ENCODE results near the gene AUTS2. TPM values are rescaled to one million over a fixed set of nuclear protein-coding genes. Genes with fewer than 3 reads are reported as not detected.

Gene AUTS2
- total RNA-seq, 1 experiment from 2014 or later = not detected

DNA sequence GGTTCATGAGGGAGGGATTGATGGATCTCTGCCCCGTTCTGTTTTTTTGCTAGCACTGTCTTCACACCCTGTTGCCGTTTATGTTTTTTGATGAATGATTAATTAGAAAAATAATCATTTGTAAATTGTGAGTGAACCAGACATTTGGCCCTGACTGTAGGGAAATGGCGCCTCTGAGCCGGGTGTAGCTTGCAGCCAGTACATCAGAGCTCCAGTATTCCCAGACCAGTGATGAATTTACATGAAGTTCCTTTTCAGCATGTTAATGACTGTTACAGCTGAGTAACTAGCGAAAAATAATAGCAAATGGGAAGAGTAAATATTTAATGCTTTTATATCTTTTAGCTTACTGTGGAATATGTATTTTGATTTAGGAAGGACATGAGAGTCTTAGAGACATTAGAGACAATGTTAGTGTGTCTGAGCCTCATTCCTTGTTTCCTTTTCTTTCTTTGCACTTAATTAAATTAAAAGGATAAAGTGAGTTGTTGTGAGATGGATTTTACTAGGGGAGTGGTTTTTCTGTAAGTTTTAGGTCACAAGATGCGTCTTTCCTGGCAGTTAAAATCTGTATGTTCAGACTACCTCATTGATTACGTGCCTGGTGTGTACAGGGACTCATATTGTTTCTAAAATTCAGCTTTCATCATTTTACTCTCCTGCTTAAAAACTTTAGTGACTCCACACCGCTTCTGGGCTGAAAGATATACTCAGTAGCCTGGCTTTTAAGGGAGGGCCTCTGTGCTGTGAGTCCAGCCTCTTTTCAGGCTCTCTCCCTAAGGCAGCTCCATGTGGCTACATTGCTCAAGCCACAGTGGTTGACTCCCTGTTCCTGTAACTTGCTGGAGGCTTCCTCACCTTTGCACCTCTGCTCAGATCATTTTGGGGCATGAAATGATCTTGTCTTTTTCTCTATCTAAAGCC is 86.4 kb downstream of the AUTS2 start:
- Histone ChIP-seq H3K27me3 (replicated peaks) (no peaks in the 10 kb centered on the region), H3K27ac (no peak overlapping the region), H3K4me1 (replicated peaks) (no peaks in the 10 kb centered on the region), H3K9me3 (replicated peaks) (no peaks in the 10 kb centered on the region), H3K36me3 (no peaks in the 10 kb centered on the region), H3K4me3 (no peak overlapping the region)
- no peak for DNase-seq (ENCODE audit: low read depth in 1 of 2, low spot score in 2 of 2)

GRCh38 chr7:69685293-69685631 is 87.0 kb downstream of the AUTS2 start:
- DNase-seq (ENCODE audit: low read depth in 1 of 2, low spot score in 2 of 2) = no peak

DNA sequence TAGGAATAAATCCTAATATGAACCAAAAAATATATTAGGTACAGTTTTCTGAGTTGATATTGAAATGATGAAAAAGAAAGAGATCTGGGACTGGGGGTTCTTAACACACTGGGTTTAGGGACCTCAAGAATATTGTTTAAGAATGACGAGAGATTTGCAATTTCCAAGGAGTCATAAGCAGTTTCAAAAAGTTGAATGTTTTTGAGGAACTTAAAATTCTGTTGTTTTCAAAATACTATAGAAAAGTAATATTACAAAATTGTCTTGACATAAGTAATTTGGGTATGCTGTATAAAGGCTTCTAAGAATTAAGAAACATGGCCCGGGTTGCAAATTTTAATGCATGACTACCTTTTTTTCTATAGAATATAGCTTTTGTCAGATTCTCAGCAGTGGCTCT is 88.1 kb downstream of the AUTS2 start:
- Histone ChIP-seq H3K36me3 (no peaks in the 10 kb centered on the region), H3K9me3 (replicated peaks) (no peaks in the 10 kb centered on the region)
- no peak for DNase-seq (ENCODE audit: low read depth in 1 of 2, low spot score in 2 of 2)

More at GRCh38 chr7:69685293-69685631, 87.0 kb downstream of the AUTS2 start:
- Histone ChIP-seq H3K27ac (no peak overlapping the region), H3K4me3 (no peak overlapping the region), H3K4me1 (replicated peaks) (no peaks in the 10 kb centered on the region), H3K36me3 (no peaks in the 10 kb centered on the region), H3K9me3 (replicated peaks) (no peaks in the 10 kb centered on the region), H3K27me3 (replicated peaks) (no peaks in the 10 kb centered on the region)

DNA sequence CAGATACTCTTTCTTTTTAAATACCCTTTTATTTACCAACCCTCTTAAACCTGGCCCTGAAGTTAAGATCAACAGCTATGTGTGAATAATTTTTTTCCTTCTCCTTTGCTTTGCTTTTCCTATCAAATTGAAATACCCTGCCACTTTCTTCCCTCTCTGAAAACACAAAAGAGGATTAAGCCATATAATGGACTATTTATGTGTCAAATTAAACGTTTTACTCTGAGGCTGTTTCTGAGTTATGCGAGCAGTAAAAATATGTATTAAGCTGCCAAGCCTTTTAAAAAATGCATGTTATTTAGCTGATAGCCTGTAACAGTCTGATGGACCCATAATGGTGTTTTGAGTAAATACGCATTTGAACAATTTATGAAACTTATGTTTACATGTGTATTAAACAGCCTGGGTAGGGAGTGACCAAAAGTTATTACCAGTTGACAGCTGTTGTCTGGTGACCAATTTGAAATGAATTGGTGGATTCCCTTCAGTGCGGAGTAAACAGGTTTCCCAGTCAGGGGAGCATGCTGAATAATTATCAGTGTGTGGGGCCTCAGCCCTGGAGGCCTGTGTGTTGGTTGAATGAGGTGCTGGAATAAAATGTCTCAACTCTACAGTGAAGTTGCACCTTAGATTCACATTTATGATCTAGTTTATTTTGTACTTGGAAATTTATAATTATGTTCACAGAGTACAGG is 89.6 kb downstream of the AUTS2 start:
- Histone ChIP-seq H3K36me3 (no peaks in the 10 kb centered on the region), H3K9me3 (replicated peaks) (no peaks in the 10 kb centered on the region), H3K27me3 (replicated peaks) (no peaks in the 10 kb centered on the region), H3K4me3 (no peak overlapping the region), H3K4me1 (replicated peaks) (no peaks in the 10 kb centered on the region), H3K27ac (no peak overlapping the region)
- no peak for DNase-seq (ENCODE audit: low read depth in 1 of 2, low spot score in 2 of 2)

More for the DNA sequence above, 88.1 kb downstream of the AUTS2 start:
- H3K27ac ChIP-seq = no peak overlapping the region
- H3K4me3 ChIP-seq = no peak overlapping the region
- no peaks in the 10 kb centered on the region for H3K27me3 ChIP-seq (replicated peaks)
- H3K4me1 ChIP-seq (replicated peaks) = no peaks in the 10 kb centered on the region

DNA sequence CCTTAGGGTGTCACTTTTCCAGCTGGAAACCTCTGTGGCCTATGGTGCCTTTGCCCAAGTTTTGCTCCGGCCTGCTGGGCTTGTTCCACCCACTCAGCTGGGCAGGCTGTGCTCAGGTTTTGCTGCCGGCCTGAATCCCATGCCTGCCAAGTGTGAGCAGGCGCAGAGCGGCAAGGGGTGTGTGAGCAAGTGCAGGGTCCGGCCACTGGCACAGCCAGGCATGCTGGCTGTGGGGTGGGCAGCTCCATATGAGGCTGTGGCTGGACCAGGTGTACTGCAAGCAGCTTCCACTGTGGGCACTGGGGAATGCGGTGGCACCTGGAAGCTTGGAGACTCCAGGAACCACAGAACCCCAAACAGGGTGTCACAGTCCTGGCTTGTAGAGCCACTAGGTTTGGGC is 92.1 kb downstream of the AUTS2 start:
- DNase-seq (ENCODE audit: low read depth in 1 of 2, low spot score in 2 of 2) = no peak
- Histone ChIP-seq H3K9me3 (replicated peaks) (no peaks in the 10 kb centered on the region), H3K4me1 (replicated peaks) (no peaks in the 10 kb centered on the region), H3K36me3 (no peaks in the 10 kb centered on the region), H3K27ac (no peak overlapping the region), H3K4me3 (no peak overlapping the region), H3K27me3 (replicated peaks) (no peaks in the 10 kb centered on the region)

DNA sequence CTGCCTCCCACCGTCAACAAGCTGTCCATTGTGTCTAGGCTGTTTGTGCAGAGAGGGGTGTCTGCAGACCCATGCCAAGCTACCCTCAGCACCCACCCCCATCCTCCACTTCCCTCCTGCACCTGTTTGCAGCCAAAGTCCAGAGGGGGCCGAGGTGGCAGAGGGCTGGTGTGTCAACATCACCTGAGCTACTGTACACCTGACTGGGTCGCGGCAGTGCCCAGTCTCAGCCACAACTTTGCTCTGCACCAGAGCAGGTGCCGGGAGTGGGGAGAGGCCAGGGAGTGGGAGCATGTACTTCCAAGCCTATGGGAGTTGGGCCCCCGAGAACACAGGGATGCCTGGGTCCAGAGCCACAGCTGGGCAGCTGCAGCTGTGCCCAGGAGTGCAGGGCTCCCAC is 93.1 kb downstream of the AUTS2 start:
- Histone ChIP-seq H3K9me3 (replicated peaks) (no peaks in the 10 kb centered on the region), H3K27me3 (replicated peaks) (no peaks in the 10 kb centered on the region), H3K4me3 (no peak overlapping the region), H3K4me1 (replicated peaks) (no peaks in the 10 kb centered on the region), H3K27ac (no peak overlapping the region), H3K36me3 (no peaks in the 10 kb centered on the region)
- no peak for DNase-seq (ENCODE audit: low read depth in 1 of 2, low spot score in 2 of 2)

DNA sequence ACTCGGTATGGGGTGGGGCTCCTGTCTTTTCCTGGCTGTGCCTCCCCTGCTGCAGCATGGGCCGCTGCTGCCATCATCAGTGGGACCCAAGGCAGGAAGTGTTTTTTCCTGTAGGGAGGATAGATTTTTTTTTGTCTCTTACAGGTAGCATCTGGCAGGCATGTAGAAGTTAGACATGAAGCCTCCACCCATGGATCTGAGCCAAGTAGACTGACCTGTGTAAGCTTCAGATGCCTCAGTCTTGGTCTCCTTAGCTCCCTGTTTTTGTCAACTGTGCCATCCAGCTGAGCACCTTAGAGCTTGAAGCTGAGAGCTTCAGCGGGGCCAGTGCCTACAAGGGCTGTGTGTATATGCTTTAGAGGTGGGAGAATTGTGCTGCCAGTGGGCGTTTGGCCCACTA is 93.5 kb downstream of the AUTS2 start:
- H3K36me3 ChIP-seq = no peaks in the 10 kb centered on the region
- H3K9me3 ChIP-seq (replicated peaks) = no peaks in the 10 kb centered on the region; the same call in 1 of the 2 replicates
- no peaks in the 10 kb centered on the region for H3K4me1 ChIP-seq (replicated peaks)
- no peak overlapping the region for H3K4me3 ChIP-seq
- no peaks in the 10 kb centered on the region for H3K27me3 ChIP-seq (replicated peaks)
- no peak for DNase-seq (ENCODE audit: low read depth in 1 of 2, low spot score in 2 of 2)
- no peak overlapping the region for H3K27ac ChIP-seq

DNA sequence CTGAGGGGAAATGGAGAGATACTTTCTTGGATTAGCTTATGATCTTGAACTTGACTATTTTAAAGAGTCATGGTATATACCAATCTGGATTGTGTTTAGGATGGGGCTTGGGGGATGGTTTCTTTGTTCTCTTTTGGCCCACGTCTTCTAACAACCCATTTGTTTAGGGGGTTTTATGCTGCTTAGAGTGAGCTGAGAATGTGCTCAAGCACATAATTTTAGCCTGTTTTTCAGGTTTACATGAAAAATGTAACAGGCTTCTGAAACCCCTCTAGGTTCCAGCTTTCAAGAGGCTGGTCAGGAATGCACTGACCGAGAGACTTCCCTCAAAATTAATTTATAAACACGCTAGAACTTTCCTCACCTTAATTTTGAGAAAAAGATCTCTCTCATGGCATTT is 94.3 kb downstream of the AUTS2 start:
- Histone ChIP-seq H3K27ac (no peak overlapping the region), H3K9me3 (replicated peaks) (no peaks in the 10 kb centered on the region; the same call in 1 of the 2 replicates), H3K4me3 (no peak overlapping the region), H3K4me1 (replicated peaks) (no peaks in the 10 kb centered on the region), H3K27me3 (replicated peaks) (no peaks in the 10 kb centered on the region), H3K36me3 (no peaks in the 10 kb centered on the region)
- no peak for DNase-seq (ENCODE audit: low read depth in 1 of 2, low spot score in 2 of 2)

GRCh38 chr7:69693042-69693441 is 94.8 kb downstream of the AUTS2 start:
- no peaks in the 10 kb centered on the region for H3K4me1 ChIP-seq (replicated peaks)
- no peak overlapping the region for H3K4me3 ChIP-seq
- no peak for DNase-seq (ENCODE audit: low read depth in 1 of 2, low spot score in 2 of 2)
- no peaks in the 10 kb centered on the region for H3K27me3 ChIP-seq (replicated peaks)
- no peak overlapping the region for H3K27ac ChIP-seq
- H3K36me3 ChIP-seq = no peaks in the 10 kb centered on the region
- H3K9me3 ChIP-seq (replicated peaks) = no peaks in the 10 kb centered on the region; the same call in 1 of the 2 replicates

DNA sequence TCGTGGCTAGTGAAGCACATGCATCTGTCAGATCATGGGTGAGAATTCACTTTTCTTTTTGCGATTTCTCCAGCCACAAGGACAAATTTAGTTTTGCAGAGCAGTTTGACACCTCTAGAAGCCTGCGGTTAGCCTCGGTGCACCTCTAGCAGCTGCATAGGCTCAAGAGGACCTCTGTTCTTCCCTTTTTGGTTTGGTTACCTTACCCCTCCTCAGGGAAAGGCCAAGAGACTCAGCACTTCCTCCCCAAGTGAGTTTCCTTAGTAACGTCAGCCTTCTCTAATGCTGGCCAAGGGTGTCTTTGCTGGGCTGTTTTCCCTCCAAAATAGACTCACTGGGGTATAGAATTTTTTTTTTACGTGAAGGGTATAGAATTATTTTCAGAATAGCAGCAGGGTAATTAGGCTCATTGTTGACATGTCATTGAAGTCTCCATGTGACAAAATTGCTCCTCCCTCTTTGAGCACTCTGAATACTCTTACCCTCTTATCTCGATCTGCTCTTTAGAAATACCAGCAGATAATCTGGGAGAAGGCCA is 97.8 kb downstream of the AUTS2 start:
- Histone ChIP-seq H3K27me3 (replicated peaks) (no peaks in the 10 kb centered on the region), H3K4me1 (replicated peaks) (no peaks in the 10 kb centered on the region), H3K36me3 (no peaks in the 10 kb centered on the region), H3K9me3 (replicated peaks) (no peaks in the 10 kb centered on the region; the same call in 1 of the 2 replicates), H3K27ac (no peak overlapping the region), H3K4me3 (no peak overlapping the region)
- DNase-seq (ENCODE audit: low read depth in 1 of 2, low spot score in 2 of 2) = no peak

GRCh38 chr7:69696686-69697685 is 98.7 kb downstream of the AUTS2 start:
- Histone ChIP-seq H3K27me3 (replicated peaks) (no peaks in the 10 kb centered on the region), H3K4me3 (no peak overlapping the region), H3K36me3 (no peaks in the 10 kb centered on the region), H3K4me1 (replicated peaks) (no peaks in the 10 kb centered on the region), H3K9me3 (replicated peaks) (no peaks in the 10 kb centered on the region; the same call in 1 of the 2 replicates), H3K27ac (no peak overlapping the region)
- no peak for DNase-seq (ENCODE audit: low read depth in 1 of 2, low spot score in 2 of 2)

DNA sequence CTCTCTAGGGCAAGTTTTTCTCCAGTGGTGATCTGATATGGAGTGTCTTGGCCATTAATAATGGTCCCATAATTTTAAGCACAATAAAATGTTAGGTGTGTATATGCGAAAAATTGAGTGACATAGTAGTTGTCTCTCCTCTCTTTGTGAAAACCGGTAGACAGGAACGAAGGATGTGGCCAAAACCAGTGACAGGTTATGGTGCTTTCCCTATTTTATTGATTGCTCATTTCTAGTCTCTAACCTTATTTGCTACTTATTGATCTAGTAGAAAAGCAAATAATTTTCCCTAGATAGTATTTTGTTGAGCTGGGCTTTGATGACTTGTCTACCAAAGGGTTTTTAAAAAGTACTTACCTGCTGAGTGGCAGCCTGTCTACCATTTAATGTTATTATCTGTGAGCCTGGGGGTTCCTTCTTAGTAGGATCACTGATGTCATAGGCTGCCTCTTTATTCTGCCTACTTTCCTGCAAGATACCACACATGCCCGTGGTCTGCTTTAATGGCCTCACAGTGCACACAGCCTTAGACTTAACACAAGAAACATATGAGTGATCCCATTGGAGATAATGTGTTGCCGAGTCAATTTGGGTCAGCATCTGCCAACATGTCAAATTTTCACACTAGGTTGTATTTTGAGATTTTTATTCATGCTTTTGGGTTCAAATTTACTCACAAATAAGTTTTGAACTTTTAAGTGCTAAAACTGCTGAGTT is 100.0 kb downstream of the AUTS2 start:
- no peaks in the 10 kb centered on the region for H3K36me3 ChIP-seq
- H3K27me3 ChIP-seq (replicated peaks) = no peaks in the 10 kb centered on the region
- H3K4me1 ChIP-seq (replicated peaks) = no peaks in the 10 kb centered on the region
- no peak for DNase-seq (ENCODE audit: low read depth in 1 of 2, low spot score in 2 of 2)
- no peak overlapping the region for H3K27ac ChIP-seq
- H3K4me3 ChIP-seq = no peak overlapping the region
- no peaks in the 10 kb centered on the region; the same call in 1 of the 2 replicates for H3K9me3 ChIP-seq (replicated peaks)

GRCh38 chr7:69699931-69700330 is 101.7 kb downstream of the AUTS2 start:
- H3K27me3 ChIP-seq (replicated peaks) = no peaks in the 10 kb centered on the region
- H3K4me1 ChIP-seq (replicated peaks) = no peaks in the 10 kb centered on the region
- H3K9me3 ChIP-seq (replicated peaks) = no peaks in the 10 kb centered on the region; the same call in 1 of the 2 replicates
- H3K36me3 ChIP-seq = no peaks in the 10 kb centered on the region
- no peak for DNase-seq (ENCODE audit: low read depth in 1 of 2, low spot score in 2 of 2)
- no peak overlapping the region for H3K27ac ChIP-seq
- H3K4me3 ChIP-seq = no peak overlapping the region

All from SJSA1 (cell line).